KBM-7 (cell line): Measurements from ENCODE around the gene KLHL2.
"Not testable (repeated sequence)": the region's sequence is repeated elsewhere in the genome, so short reads cannot be mapped to it uniquely, and the experiment has no call there.

Source experiments
- DNase-seq: peaks from one replicate; pipeline ENCODE4 v3.0.0-alpha.2; 2015
- in situ Hi-C: fragments of 300-500 bp; cut with MboI; formaldehyde crosslinking; loops from 2 replicates; pipeline ENCODE4 v1.14.3; 2020; ENCODE audit warnings: low sequenced_read_pairs, low pct_unique_long_range_greater_than_20kb, mixed read lengths

Gene KLHL2

GRCh38 chr4:165319030-165319429, 111.7 kb downstream of the KLHL2 start:
- in situ Hi-C loops, result no loop called here
- no peak for DNase-seq

DNA sequence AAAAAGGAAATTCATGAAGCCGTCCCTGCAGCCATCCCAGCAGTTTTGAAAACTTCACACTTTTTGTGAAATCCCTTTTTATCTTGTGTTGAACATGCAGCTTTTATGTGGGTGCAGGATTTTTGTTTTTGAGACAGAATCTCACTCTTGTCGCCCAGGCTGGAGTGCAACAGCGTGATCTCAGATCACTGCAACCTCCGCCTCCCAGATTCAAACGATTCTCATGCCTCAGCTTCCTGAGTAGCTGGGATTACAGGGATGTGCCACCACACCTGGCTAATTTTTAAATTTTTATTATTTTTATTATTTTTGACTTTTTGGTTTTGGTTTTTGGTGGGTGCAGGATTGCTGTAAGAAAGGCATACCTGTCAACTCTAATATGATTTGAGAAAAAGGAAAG, 112.1 kb downstream of the KLHL2 start:
- DNase-seq, result no peak
- in situ Hi-C loops, result no loop called here

DNA sequence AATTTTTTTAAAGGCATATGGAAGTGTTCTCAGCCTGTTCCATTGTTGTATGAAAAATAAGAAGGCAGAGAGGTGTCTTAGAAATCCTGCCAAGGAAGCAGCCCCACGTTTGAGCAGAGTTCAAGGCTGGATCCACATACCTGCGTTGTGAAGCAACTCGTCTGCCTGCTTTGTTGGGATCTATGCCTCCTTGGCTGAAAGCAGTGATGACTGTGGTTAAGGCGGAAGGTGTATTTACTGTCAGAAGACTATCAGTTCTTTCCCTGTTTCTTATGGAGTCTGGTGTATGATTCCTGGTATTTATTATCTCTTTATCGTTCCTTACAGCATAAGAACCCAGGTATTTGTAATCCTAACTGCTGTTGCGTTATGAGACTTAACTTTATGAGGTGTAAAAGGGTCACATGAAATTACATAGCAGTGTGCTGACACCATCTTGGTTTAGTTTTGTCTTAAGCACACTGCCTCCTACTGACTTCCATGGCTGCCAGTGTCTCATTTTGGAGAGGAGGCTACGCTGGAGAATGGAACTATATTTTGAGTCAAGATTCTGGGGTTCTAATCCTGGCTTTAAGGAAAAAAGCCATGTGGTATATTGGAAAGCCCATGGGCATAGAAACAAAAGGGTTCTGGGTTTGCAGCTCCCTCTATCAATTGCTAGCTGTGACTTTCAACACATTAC, 117.0 kb downstream of the KLHL2 start:
- DNase-seq, result no peak
- in situ Hi-C loops, result no loop called here

DNA sequence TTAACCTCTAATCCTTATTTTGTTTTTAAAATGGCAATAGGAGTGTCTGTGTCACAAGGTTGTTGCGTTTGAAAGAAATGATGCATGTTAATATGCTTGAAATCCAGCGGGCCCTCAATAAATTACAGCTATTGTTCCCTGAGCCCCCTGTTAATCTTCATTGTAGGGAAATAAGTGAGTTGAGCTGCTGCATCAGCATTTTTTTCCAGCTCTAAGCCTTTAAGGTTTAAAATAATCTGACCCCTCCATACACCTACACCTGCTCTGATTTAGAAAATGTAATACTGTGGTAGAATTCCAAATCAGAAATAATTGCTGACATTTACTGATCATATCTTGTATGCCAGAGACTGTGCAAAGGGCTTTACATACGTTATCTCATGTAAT, 117.5 kb downstream of the KLHL2 start:
- in situ Hi-C loops, result loop anchor here (25.0 kb wide), 1 partner anchor 188 kb away; no protein-coding TSS in a partner anchor
- no peak for DNase-seq

DNA sequence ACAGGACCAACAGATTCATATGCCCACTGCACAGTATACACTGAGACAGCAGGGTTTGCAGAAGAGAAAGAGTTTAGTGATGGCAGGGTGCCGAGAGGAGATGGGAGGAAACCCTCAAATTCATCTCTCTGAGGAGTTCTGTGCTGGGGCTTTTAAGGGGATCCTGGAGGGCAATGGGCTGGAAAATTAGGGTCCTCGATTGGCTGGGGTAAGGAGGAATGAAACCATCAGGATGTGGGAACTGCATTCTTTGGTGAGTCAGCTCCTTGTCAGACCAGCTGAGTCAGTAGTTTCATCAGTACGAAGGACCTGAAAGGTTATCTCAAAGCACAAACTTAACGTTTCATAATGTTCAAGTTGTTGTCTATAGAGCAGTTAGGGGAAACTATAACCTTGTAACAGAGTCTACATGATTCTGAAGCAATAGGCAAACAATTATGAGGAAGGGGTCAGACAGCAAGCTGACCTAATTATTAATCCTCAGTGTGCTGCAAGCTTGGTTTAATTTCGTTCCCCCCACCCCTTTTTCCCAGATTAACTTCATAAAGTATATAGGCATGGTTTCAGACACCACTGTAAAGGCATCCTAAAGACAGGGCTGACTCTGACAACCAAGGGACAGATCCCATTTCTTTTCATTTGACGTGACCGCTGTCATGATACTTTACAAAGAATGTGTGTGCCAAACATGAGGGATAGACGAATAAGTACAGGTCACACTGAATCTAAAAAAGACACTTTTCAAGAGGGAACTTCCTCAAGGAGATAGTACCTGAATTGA, 118.6 kb downstream of the KLHL2 start:
- in situ Hi-C loops, result loop anchor here (25.0 kb wide), 1 partner anchor 189 kb away; no protein-coding TSS in a partner anchor
- no peak for DNase-seq

- in situ Hi-C loops, result loop anchor here (25.0 kb wide), 1 partner anchor 190 kb away; no protein-coding TSS in a partner anchor
- DNase-seq, result no peak
Observed at GRCh38 chr4:165326831-165327210, 119.5 kb downstream of the KLHL2 start.

DNA sequence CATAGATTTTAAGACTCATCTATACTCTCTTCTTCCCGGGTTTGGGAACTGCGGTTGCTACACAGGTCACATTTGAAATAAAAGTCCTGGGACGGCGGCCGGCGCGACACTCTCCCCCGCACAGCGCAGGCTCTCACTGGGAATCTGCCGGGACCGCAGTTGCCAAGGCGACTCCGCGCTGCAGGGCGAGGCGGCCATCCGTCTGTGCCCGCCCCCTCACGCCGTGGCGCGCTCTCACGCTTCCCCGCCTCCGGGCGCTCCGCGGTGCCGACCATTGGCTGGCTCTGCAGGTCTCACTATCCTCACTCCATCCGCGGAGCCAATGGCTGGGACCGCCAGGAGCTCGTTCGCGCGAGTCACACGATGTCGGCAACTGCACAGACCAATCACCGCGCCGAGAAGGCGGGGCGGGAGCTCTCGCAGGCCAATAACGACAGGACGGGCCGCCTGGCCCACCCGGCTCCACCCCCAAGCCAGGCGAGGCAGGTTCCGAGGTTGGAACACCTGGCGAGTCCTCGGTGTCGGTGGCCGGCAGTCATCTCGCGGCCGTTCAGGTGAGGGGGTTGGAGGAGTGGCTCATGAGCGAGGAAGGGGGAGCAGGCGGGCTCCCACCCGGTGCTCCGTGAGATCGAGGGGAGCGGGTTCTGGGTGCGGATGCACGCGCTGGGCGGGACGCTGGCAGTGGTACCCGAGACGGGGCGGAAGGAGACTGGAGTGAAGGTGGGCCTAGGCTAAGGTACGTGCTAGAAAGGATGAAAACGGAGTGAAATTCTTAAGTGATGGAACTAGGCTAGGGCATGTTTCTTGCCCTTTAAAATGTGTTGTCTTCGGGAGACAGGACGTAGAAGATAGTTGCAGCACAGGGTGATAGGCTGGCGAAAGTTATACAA, 120.1 kb downstream of the KLHL2 start, which contains the start of gene MSMO1:
Gene MSMO1 (plus strand): TSS at position 459 of the 890 bp plus-strand sequence. CDS start 5,702 bp downstream, outside the sequence.
- peak; percentile 99 for DNase-seq
- in situ Hi-C loops, result loop anchor here (25.0 kb wide), 1 partner anchor 190 kb away; no protein-coding TSS in a partner anchor

GRCh38 chr4:165328101-165328425, 120.7 kb downstream of the KLHL2 start:
- in situ Hi-C loops, result loop anchor here (25.0 kb wide), 1 partner anchor 191 kb away; no protein-coding TSS in a partner anchor
- no peak for DNase-seq

- in situ Hi-C loops, result loop anchor here (25.0 kb wide), 1 partner anchor 191 kb away; no protein-coding TSS in a partner anchor
- no peak for DNase-seq
Observed at GRCh38 chr4:165328708-165329107, 121.3 kb downstream of the KLHL2 start.

- DNase-seq, result no peak
- in situ Hi-C loops, result loop anchor here (25.0 kb wide), 1 partner anchor 193 kb away; no protein-coding TSS in a partner anchor
Observed at GRCh38 chr4:165330071-165330470, 122.7 kb downstream of the KLHL2 start.

GRCh38 chr4:165330666-165331065, 123.3 kb downstream of the KLHL2 start:
- in situ Hi-C loops, result loop anchor here (25.0 kb wide), 1 partner anchor 193 kb away; no protein-coding TSS in a partner anchor

DNA sequence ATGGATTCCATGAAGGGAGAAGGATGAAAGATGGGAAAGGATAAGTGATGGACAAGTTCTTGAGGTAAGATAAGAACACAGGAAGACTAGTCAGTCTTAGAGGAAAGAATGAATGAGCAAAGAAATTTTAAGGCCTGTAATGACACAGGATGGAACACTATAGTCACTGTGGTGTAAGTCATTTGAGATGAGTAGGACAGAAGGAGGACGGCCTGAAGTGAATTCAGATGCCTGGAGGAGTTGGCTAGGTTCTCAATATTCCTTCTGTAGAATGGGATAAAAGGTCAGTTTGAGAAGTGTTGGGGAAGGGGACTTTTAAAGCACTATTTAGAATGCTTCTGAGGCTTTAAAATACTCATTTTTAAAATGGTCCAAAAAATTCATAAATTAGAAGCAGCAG, 124.0 kb downstream of the KLHL2 start:
- no peak for DNase-seq
- in situ Hi-C loops, result loop anchor here (25.0 kb wide), 1 partner anchor 194 kb away; no protein-coding TSS in a partner anchor

More at GRCh38 chr4:165330666-165331065, 123.3 kb downstream of the KLHL2 start:
- DNase-seq, result no peak

DNA sequence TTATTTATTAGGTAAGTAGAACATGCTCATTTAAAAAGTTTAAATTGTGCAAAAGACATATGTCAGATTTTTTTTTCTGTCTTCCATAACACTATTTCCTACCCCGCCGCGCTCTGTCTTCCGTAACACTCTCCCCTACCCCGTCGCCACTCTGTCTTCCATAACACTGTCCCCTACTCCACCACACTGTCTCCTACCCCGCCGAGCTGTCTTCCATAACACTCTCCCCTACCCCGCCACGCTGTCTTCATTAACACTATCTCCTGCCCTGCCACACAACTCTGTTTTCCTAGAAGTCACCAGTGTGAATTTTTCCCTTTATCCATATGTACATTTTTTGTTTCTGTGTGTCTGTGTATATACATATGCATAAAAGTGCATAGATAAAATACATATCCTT, 124.5 kb downstream of the KLHL2 start:
- DNase-seq, result no peak
- in situ Hi-C loops, result loop anchor here (25.0 kb wide), 1 partner anchor 195 kb away; no protein-coding TSS in a partner anchor

DNA sequence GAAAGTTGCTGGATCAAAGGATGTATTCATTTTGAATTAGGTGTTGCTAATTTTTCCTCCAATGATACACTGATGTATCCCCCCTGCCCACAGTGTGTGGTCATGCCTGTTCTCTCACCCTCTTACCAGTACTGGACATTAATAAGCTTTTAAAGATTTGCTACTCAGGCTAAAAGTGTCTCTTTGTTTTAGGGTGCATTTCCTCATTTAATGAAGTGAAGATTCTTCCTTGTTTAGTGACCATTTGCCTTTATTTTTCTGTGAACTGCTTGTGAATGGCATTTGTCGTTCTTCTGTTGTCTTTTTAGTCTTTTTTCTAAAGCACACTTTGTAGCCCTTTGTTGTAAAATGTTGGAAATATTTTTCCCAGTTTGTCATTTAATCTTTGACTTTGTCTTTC, 125.1 kb downstream of the KLHL2 start:
- DNase-seq, result no peak
- in situ Hi-C loops, result loop anchor here (25.0 kb wide), 1 partner anchor 195 kb away; no protein-coding TSS in a partner anchor

DNA sequence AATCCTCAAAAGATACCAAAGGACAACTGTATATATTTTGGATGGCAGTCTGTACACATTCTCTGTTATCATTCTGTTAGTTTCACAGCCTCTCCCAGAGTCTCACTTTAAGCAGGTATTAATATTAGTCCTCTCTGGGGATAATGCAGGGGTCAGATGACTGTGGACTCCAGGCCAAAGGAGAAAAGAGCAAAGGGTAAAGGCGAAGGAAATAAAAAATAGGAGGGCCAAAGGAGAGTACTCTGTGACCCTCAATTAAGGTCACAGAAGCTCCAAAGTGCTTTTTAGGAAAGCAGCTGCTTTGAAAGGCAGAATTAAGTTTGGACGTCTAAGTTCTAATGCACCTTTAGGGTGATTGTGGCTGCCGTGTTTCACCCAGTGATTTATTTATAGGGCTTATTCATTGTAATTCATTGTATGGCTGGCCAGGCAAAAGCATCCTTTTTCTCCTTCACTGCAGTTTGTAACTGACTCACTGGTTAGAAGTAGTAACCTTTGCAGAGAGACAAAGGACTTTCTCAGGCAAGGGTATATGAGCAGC, 127.9 kb downstream of the KLHL2 start:
- no peak for DNase-seq
- in situ Hi-C loops, result loop anchor here (25.0 kb wide), 1 partner anchor 198 kb away; no protein-coding TSS in a partner anchor

DNA sequence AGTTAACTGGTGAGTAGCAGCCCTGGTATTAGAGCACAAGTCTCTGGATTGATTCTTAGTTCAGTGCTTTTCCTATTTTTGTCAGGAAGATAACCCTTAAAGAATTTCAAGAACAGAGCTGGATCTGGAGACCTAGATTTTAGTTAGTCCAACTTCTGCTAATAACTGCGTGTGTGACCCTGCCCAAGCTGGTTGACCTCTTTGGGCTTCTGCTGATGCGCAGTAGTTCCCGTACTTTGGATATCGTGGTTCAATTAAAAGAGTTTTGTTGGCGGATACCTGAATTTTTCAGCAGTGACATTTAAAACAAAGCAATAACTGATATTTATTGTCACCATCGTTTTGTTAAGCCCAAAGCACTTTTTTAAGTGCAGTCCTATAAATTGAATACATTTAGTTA, 129.4 kb downstream of the KLHL2 start:
- DNase-seq, result no peak
- in situ Hi-C loops, result loop anchor here (25.0 kb wide), 1 partner anchor 199 kb away; no protein-coding TSS in a partner anchor

GRCh38 chr4:165342340-165342739, 135.0 kb downstream of the KLHL2 start:
- not testable (repeated sequence) for DNase-seq
- in situ Hi-C loops, result loop anchor here (25.0 kb wide), 1 partner anchor 205 kb away; no protein-coding TSS in a partner anchor
